K562 (cell line): Measurements from ENCODE around the gene STK24. TPM values are rescaled to one million over a fixed set of nuclear protein-coding genes. Genes with fewer than 3 reads are reported as not detected.

Experiments
- ATAC-seq: fragments of 200-7000 bp; cut with Tn5 transposase; 3 replicates; pipeline ENCODE4 v1.9.1; 2020; ENCODE audit warnings: moderate library complexity
- BruUV-seq: library from RNA; stranded (reverse); fragments of 400-500 nt; replicated peaks from 2 replicates; lab custom pipeline; 2021; lab: Mats Ljungman, UMichigan
- CTCF ChIA-PET: fragments of 300-600 bp; formaldehyde crosslinking; extraction: SDS; loops from one replicate; lab custom pipeline; 2021; ENCODE audit warnings: low intra/inter-chr PET ratio; lab: Yijun Ruan, JAX
- POLR2A ChIA-PET: fragments of 300-600, 350-650 bp; sonication (Branson Sonifier 250); formaldehyde crosslinking; extraction: SDS; loops from one replicate; lab custom pipeline; 2021; ENCODE audit warnings: antibody characterized with exemption, inconsistent platforms; lab: Yijun Ruan, JAX
- DNase-seq, 4 experiments: peaks; one replicate each; pipeline versions ENCODE4 v3.0.0 to v3.0.0-alpha.2; 2011 to 2018; ENCODE audit warnings: low spot score in 3 of 4, mixed read lengths in 3 of 4; ENCODE audit errors: extremely low read depth in 1 of 4
- FAIRE-seq: peaks from 2 replicates; lab custom pipeline; 2011; peaks lifted over from hg19 to GRCh38; lab: Jason Lieb, UNC
- H2AFZ ChIP-seq: 2 replicates; pipeline ENCODE4 v1.6.0; 2011; ENCODE audit warnings: low read depth, low read length, control low read depth, inconsistent platforms
- H3K27ac ChIP-seq: fragments of 200-600 bp; 3 replicates; pipeline ENCODE4 v1.8.0; 2011; ENCODE audit warnings: low read depth, mild to moderate bottlenecking, control low read depth, inconsistent platforms, low read length, moderate library complexity, mixed read lengths; ENCODE audit errors: extremely low read depth
- H3K27me3 ChIP-seq, 2 experiments: fragments of 300-600 bp in 1 of 2; 2 replicates in 1 of 2; 3 replicates in 1 of 2; pipeline versions ENCODE4 v1.6.0 to v1.8.0; 2011; ENCODE audit warnings: inconsistent platforms in 2 of 2, low read length in 2 of 2, mild to moderate bottlenecking in 1 of 2, mixed read lengths in 1 of 2, moderate library complexity in 1 of 2; ENCODE audit not compliant: control insufficient read depth in 2 of 2, insufficient read depth in 2 of 2
- H3K36me3 ChIP-seq: fragments of 300-600 bp; 3 replicates; pipeline ENCODE4 v1.8.0; 2011; ENCODE audit warnings: mild to moderate bottlenecking, low read length, inconsistent platforms; ENCODE audit not compliant: control insufficient read depth, insufficient read depth
- H3K4me1 ChIP-seq, 2 experiments: fragments of 200-600 bp in 1 of 2; replicated peaks in 1 of 2; 2 replicates in 1 of 2; 3 replicates in 1 of 2; pipeline versions ENCODE4 v1.5.1 to v1.8.0; 2011; ENCODE audit warnings: inconsistent platforms in 2 of 2, low read length in 2 of 2, mild to moderate bottlenecking in 1 of 2, mixed read lengths in 1 of 2, moderate library complexity in 1 of 2; ENCODE audit not compliant: control insufficient read depth in 2 of 2, insufficient read depth in 2 of 2
- H3K4me2 ChIP-seq: 2 replicates; pipeline ENCODE4 v1.6.1; 2011; ENCODE audit warnings: low read length, control low read depth, inconsistent platforms, mixed read lengths; ENCODE audit not compliant: insufficient read depth
- H3K4me3 ChIP-seq: fragments of 200-600 bp; sonication (generic), shearing (Covaris generic); 2 replicates; pipeline ENCODE4 v1.5.1; 2016; ENCODE audit warnings: control low read depth, inconsistent platforms
- H3K79me2 ChIP-seq: fragments of 200-600 bp; 3 replicates; pipeline ENCODE4 v1.8.0; 2011; ENCODE audit warnings: low read length, inconsistent platforms; ENCODE audit not compliant: control insufficient read depth, insufficient read depth
- H3K9ac ChIP-seq, 2 experiments: 2 replicates each; pipeline versions ENCODE4 v1.6.0 to v1.6.1; 2011; ENCODE audit warnings: low read depth in 2 of 2, low read length in 2 of 2, control low read depth in 1 of 2, inconsistent platforms in 1 of 2, mild to moderate bottlenecking in 1 of 2, mixed read lengths in 1 of 2; ENCODE audit not compliant: insufficient read depth in 1 of 2
- H3K9me1 ChIP-seq: one replicate; pipeline ENCODE4 v1.6.0; 2011; ENCODE audit warnings: inconsistent platforms, mild to moderate bottlenecking, low read length, moderate library complexity; ENCODE audit not compliant: control insufficient read depth, insufficient read depth
- H3K9me3 ChIP-seq: replicated peaks from 2 replicates; pipeline ENCODE4 v1.5.1; 2011; ENCODE audit warnings: low read depth, low read length, inconsistent platforms; ENCODE audit not compliant: control insufficient read depth, insufficient read depth
- H4K20me1 ChIP-seq: replicated peaks from 2 replicates; pipeline ENCODE4 v1.6.1; 2011; ENCODE audit warnings: low read length, inconsistent platforms, mixed read lengths; ENCODE audit not compliant: control insufficient read depth, insufficient read depth
- DNMT1 ChIP-seq: fragments of 450-650 bp; IDR thresholded peaks from 2 replicates; pipeline ENCODE4 v1.6.1; 2016; ENCODE audit warnings: antibody characterized with exemption, mild to moderate bottlenecking
- E4F1 ChIP-seq: fragments of 250-450 bp; sonication (Bioruptor Pico); IDR thresholded peaks from 2 replicates; pipeline ENCODE4 v1.5.0; 2021; ENCODE audit warnings: mild to moderate bottlenecking, borderline replicate concordance
- ERF ChIP-seq: fragments of 450-650 bp; formaldehyde crosslinking; IDR thresholded peaks from 2 replicates; pipeline ENCODE4 v1.4.0; 2020; ENCODE audit warnings: mild to moderate bottlenecking, mixed read lengths
- EZH2 ChIP-seq: IDR thresholded peaks from 2 replicates; pipeline ENCODE4 v1.6.1; 2012; ENCODE audit warnings: low read depth, mild to moderate bottlenecking, inconsistent platforms, low read length, borderline replicate concordance
- NONO ChIP-seq, 2 experiments: fragments of 200-400 bp in 1 of 2; fragments of 450-650 bp in 1 of 2; formaldehyde crosslinking in 1 of 2; IDR thresholded peaks; 2 replicates each; pipeline ENCODE4 v1.6.1; 2017; ENCODE audit warnings: low read depth in 2 of 2, mild to moderate bottlenecking in 2 of 2, moderate library complexity in 2 of 2, low read length in 1 of 2
- PCBP1 ChIP-seq: fragments of 200-400 bp; formaldehyde crosslinking; IDR thresholded peaks from 2 replicates; pipeline ENCODE4 v1.6.1; 2018; ENCODE audit warnings: mild to moderate bottlenecking, low read depth, low read length; ENCODE audit not compliant: poor library complexity, severe bottlenecking
- RUNX1 ChIP-seq: sonication (generic); IDR thresholded peaks from 2 replicates; pipeline ENCODE4 v1.6.1; 2016; ENCODE audit warnings: antibody characterized with exemption, low read depth
- SUPT5H ChIP-seq: fragments of 450-650 bp; IDR thresholded peaks from 2 replicates; pipeline ENCODE4 v1.6.1; 2016
- ZNF24 ChIP-seq: fragments of 450-650 bp; IDR thresholded peaks from 2 replicates; pipeline ENCODE4 v1.6.1; 2016
- ZNF263 ChIP-seq: sonication (generic); formaldehyde crosslinking; IDR thresholded peaks from 2 replicates; pipeline ENCODE4 v1.8.0; 2022; ENCODE audit warnings: mild to moderate bottlenecking, missing genetic modification reagents, borderline replicate concordance
- ZNF398 ChIP-seq: fragments of 250-450 bp; sonication (Bioruptor Pico); IDR thresholded peaks from 2 replicates; pipeline ENCODE4 v1.8.0; 2021; ENCODE audit warnings: moderate library complexity, mild to moderate bottlenecking, inconsistent platforms
- ZNF699 ChIP-seq: fragments of 250-450 bp; sonication (Bioruptor Pico); IDR thresholded peaks from 2 replicates; pipeline ENCODE4 v1.8.0; 2021; ENCODE audit warnings: mild to moderate bottlenecking, moderate library complexity; ENCODE audit not compliant: insufficient replicate concordance
- ZNF830 ChIP-seq: fragments of 250-450 bp; sonication (Bioruptor Pico); IDR thresholded peaks from 2 replicates; pipeline ENCODE4 v1.5.0; 2021; ENCODE audit warnings: mild to moderate bottlenecking
- WGBS: fragments of 100-300 bp; shearing (Covaris generic); methylation state at CpG from one replicate; pipeline ENCODE4 v1.1.6; 2016; ENCODE audit warnings: low coverage, mixed read lengths; ENCODE audit not compliant: insufficient coverage; ENCODE audit errors: missing lambda C conversion rate; 5-methylcytosine and 5-hydroxymethylcytosine counted together
- in situ Hi-C: fragments of 300-500 bp; cut with MboI; formaldehyde crosslinking; loops from 4 replicates; pipeline ENCODE4 v1.15.0; 2018; ENCODE audit warnings: inconsistent platforms, mixed read lengths
- intact Hi-C: fragments of 100-400 bp; cut with micrococcal nuclease; formaldehyde crosslinking; loops from 2 replicates; pipeline ENCODE4 v1.14.2; 2022
- polyA plus RNA-seq, 8 experiments: library from polyadenylated mRNA; depleted of rRNA in 4 of 8; stranded (reverse) in 5 of 8; unstranded in 3 of 8; fragments of >200 nt; fragmentation: Nextera tagmentation in 2 of 8; fragmentation: Illumina TruSeq in 1 of 8; extraction: Ambion mirVana in 2 of 8; extraction: Trizol in 1 of 8; gene quantifications; 2 replicates each; pipeline versions ENCODE4 v1.2.1 to v1.2.3, GENCODE V29; 2011 to 2014; ENCODE audit warnings: inconsistent platforms in 1 of 8, missing spikeins in 1 of 8
- total RNA-seq, 7 experiments: library from RNA; depleted of rRNA in 6 of 7; stranded (reverse); fragments of >200 nt in 6 of 7; fragmentation: Illumina TruSeq in 2 of 7; extraction: Trizol in 2 of 7; gene quantifications; 2 replicates each; pipeline versions ENCODE4 v1.2.1 to v1.2.3, GENCODE V29; 2011 to 2021; ENCODE audit warnings: low replicate concordance in 1 of 7

STK24 gene
- total and polyA plus RNA-seq, 9 of the 15 experiments (the other 6 are each of a cell fraction or from before 2014, with no cell fraction given) = 3.8 to 78.4 (median 28.2) TPM

GRCh38 chr13:98488736-98489135, 88.2 kb downstream of the STK24 start:
- 83% methylated on average over 11 of the region's 11 CpGs for WGBS
- H3K79me2 ChIP-seq = peaks cover 85% of the 10 kb centered on the region
- no peaks in the 10 kb centered on the region for H3K36me3 ChIP-seq
- FAIRE-seq (no peak), DNase-seq (no peak), ATAC-seq (no peak)
- CTCF ChIA-PET = no interaction called here
- intact Hi-C loops (no loop called here), in situ Hi-C loops (no loop called here)
- peaks cover 23% of the 10 kb centered on the region for H4K20me1 ChIP-seq
- peaks cover 20 to 22% of the 10 kb centered on the region in 2 experiments; a peak in 4 of 5 replicates for H3K4me1 ChIP-seq
- no peak overlapping the region for H2AFZ ChIP-seq
- H3K27me3 ChIP-seq = no peaks in the 10 kb centered on the region
- H3K9ac ChIP-seq = no peak overlapping the region
- POLR2A ChIA-PET = no interaction called here
- H3K4me3 ChIP-seq = no peak overlapping the region
- no peak overlapping the region for H3K27ac ChIP-seq
- peaks cover 16% of the 10 kb centered on the region for H3K9me1 ChIP-seq
- no peak for TF ChIP-seq ZNF830 (CRISPR knock-in tag)
- TF ChIP-seq EZH2 = no peak
- no peak for TF ChIP-seq E4F1 (CRISPR knock-in tag)
- TF ChIP-seq ERF (CRISPR knock-in tag) = no peak
- TF ChIP-seq SUPT5H = no peak
- no peak for TF ChIP-seq PCBP1
- no peak for TF ChIP-seq NONO (IDR thresholded peaks at IDR 0.05; ENCODE audit: low read depth in 2 of 2, low read length in 1 of 2)
- no peak for TF ChIP-seq RUNX1
- no peak for TF ChIP-seq ZNF263 (CRISPR knock-in tag)
- no peak for TF ChIP-seq ZNF699 (CRISPR knock-in tag)
- TF ChIP-seq DNMT1 = no peak
- no peak for TF ChIP-seq ZNF24
- TF ChIP-seq ZNF398 (CRISPR knock-in tag) = no peak
- H3K9me3 ChIP-seq = no peaks in the 10 kb centered on the region
- BruUV-seq = no TSS peak
- no peak overlapping the region for H3K4me2 ChIP-seq
